K562 (cell line): ENCODE results near the gene CADM2. TPM values are rescaled to one million over a fixed set of nuclear protein-coding genes. Genes with fewer than 3 reads are reported as not detected.

Experiments used
- ADNP ChIP-seq: fragments of 200-800 bp; sonication (Bioruptor generic); IDR thresholded peaks from 2 replicates; pipeline ENCODE4 v1.6.1; 2016; ENCODE audit warnings: missing genetic modification characterization, missing compliant biosample characterization
- CREB5 ChIP-seq: fragments of 250-450 bp; sonication (Bioruptor Pico); IDR thresholded peaks from 2 replicates; pipeline ENCODE4 v1.5.0; 2020; ENCODE audit warnings: mild to moderate bottlenecking
- DIDO1 ChIP-seq: fragments of 450-650 bp; IDR thresholded peaks from 2 replicates; pipeline ENCODE4 v1.6.1; 2016; ENCODE audit warnings: low read depth, missing biosample characterization, missing genetic modification characterization
- DLX4 ChIP-seq: fragments of 250-450 bp; sonication (Bioruptor Pico); IDR thresholded peaks from 2 replicates; pipeline ENCODE4 v1.6.1; 2021; ENCODE audit warnings: mild to moderate bottlenecking
- GABPB1 ChIP-seq: sonication (generic); formaldehyde crosslinking; IDR thresholded peaks from 2 replicates; pipeline ENCODE4 v1.8.0; 2022; ENCODE audit warnings: mild to moderate bottlenecking, missing genetic modification reagents
- HDAC2 ChIP-seq: fragments of 450-650 bp; IDR thresholded peaks from 2 replicates; pipeline ENCODE4 v1.6.1; 2016; ENCODE audit warnings: mild to moderate bottlenecking
- JUN ChIP-seq, 2 experiments: sonication (generic) in 1 of 2; formaldehyde crosslinking in 1 of 2; IDR thresholded peaks; 2 replicates each; pipeline versions ENCODE4 v1.6.1 to v1.8.0; 2012 to 2022; ENCODE audit warnings: borderline replicate concordance in 2 of 2, mild to moderate bottlenecking in 2 of 2, improper control_type of control experiment in 1 of 2, low read depth in 1 of 2, low read length in 1 of 2, missing genetic modification reagents in 1 of 2
- MCM2 ChIP-seq: fragments of 450-650 bp; IDR thresholded peaks from 2 replicates; pipeline ENCODE4 v1.6.1; 2017; ENCODE audit warnings: low read depth, mild to moderate bottlenecking
- NELFE ChIP-seq: IDR thresholded peaks from 2 replicates; pipeline ENCODE4 v1.6.1; 2011; ENCODE audit warnings: mild to moderate bottlenecking; ENCODE audit not compliant: insufficient read depth, insufficient read length
- SIN3A ChIP-seq, 2 experiments: fragments of 150-350 bp in 1 of 2; IDR thresholded peaks; 2 replicates each; pipeline ENCODE4 v1.6.1; 2011 to 2016; ENCODE audit warnings: borderline replicate concordance in 2 of 2, low read depth in 2 of 2, low read length in 2 of 2, mild to moderate bottlenecking in 2 of 2, moderate library complexity in 2 of 2; ENCODE audit not compliant: control insufficient read depth in 1 of 2
- SP2 ChIP-seq: IDR thresholded peaks from 2 replicates; pipeline ENCODE4 v1.6.1; 2011; ENCODE audit warnings: mild to moderate bottlenecking, low read depth, low read length, moderate library complexity; ENCODE audit not compliant: poor library complexity, severe bottlenecking; ENCODE audit errors: extremely low read depth
- TFAM ChIP-seq: fragments of 250-450 bp; sonication (Bioruptor Pico); conservative IDR thresholded peaks from 2 replicates; pipeline ENCODE4 v1.5.0; 2021; ENCODE audit warnings: mild to moderate bottlenecking, moderate library complexity
- TSHZ1 ChIP-seq: fragments of 250-450 bp; sonication (Bioruptor Pico); IDR thresholded peaks from 2 replicates; pipeline ENCODE4 v1.4.0; 2020; ENCODE audit warnings: mild to moderate bottlenecking, moderate library complexity
- ZNF140 ChIP-seq: fragments of 250-450 bp; sonication (Bioruptor Pico); IDR thresholded peaks from 2 replicates; pipeline ENCODE4 v1.8.0; 2021; ENCODE audit warnings: moderate library complexity, mild to moderate bottlenecking, inconsistent platforms
- ZNF217 ChIP-seq: sonication (generic); formaldehyde crosslinking; IDR thresholded peaks from 2 replicates; pipeline ENCODE4 v1.8.0; 2022; ENCODE audit warnings: mild to moderate bottlenecking, missing genetic modification reagents
- ZNF277 ChIP-seq: fragments of 250-450 bp; sonication (Bioruptor Pico); IDR thresholded peaks from 2 replicates; pipeline ENCODE4 v1.8.0; 2022; ENCODE audit warnings: inconsistent platforms, mild to moderate bottlenecking, moderate library complexity, borderline replicate concordance
- ZNF583 ChIP-seq: fragments of 250-450 bp; sonication (Bioruptor Pico); IDR thresholded peaks from 2 replicates; pipeline ENCODE4 v1.4.0; 2020
- polyA plus RNA-seq, 8 experiments: library from polyadenylated mRNA; depleted of rRNA in 4 of 8; stranded (reverse) in 5 of 8; unstranded in 3 of 8; fragments of >200 nt; fragmentation: Nextera tagmentation in 2 of 8; fragmentation: Illumina TruSeq in 1 of 8; extraction: Ambion mirVana in 2 of 8; extraction: Trizol in 1 of 8; gene quantifications; 2 replicates each; pipeline versions ENCODE4 v1.2.1 to v1.2.3, GENCODE V29; 2011 to 2014; ENCODE audit warnings: inconsistent platforms in 1 of 8, missing spikeins in 1 of 8
- total RNA-seq, 7 experiments: library from RNA; depleted of rRNA in 6 of 7; stranded (reverse); fragments of >200 nt in 6 of 7; fragmentation: Illumina TruSeq in 2 of 7; extraction: Trizol in 2 of 7; gene quantifications; 2 replicates each; pipeline versions ENCODE4 v1.2.1 to v1.2.3, GENCODE V29; 2011 to 2021; ENCODE audit warnings: low replicate concordance in 1 of 7

CADM2 gene
- total and polyA plus RNA-seq, 9 of the 15 experiments (the other 6 are each of a cell fraction or from before 2014, with no cell fraction given) = 0.11 to 3.2 (median 0.95) TPM

GRCh38 chr3:85935171-85935570, 976.4 kb downstream of the CADM2 start (continued):
- TF ChIP-seq TSHZ1 (CRISPR knock-in tag) = no peak
- TF ChIP-seq NELFE = no peak
- no peak for TF ChIP-seq JUN (IDR thresholded peaks at IDR 0.05; ENCODE audit: borderline replicate concordance, low read depth, low read length)
- TF ChIP-seq JUN (CRISPR knock-in tag; IDR thresholded peaks at IDR 0.05; ENCODE audit: borderline replicate concordance) = no peak
- TF ChIP-seq ZNF277 (CRISPR knock-in tag) = no peak
- TF ChIP-seq ADNP (tag) = no peak
- TF ChIP-seq DIDO1 = no peak
- no peak for TF ChIP-seq DLX4 (CRISPR knock-in tag)
- no peak for TF ChIP-seq MCM2
- TF ChIP-seq ZNF217 = no peak
- TF ChIP-seq ZNF140 = no peak
- no peak for TF ChIP-seq TFAM (CRISPR knock-in tag)
- no peak for TF ChIP-seq ZNF583 (CRISPR knock-in tag)
- TF ChIP-seq SIN3A (IDR thresholded peaks at IDR 0.05; ENCODE audit: borderline replicate concordance in 2 of 2, control insufficient read depth in 1 of 2, low read depth in 2 of 2, low read length in 2 of 2) = no peak
- no peak for TF ChIP-seq SP2
- no peak for TF ChIP-seq GABPB1 (CRISPR knock-in tag)
- TF ChIP-seq HDAC2 = no peak
- TF ChIP-seq CREB5 (CRISPR knock-in tag) = no peak
